ENCODE results near the gene HCST.

GRCh38 chr19:35904311-35905068 lies 2.2 kb downstream of the HCST start:
- TF ChIP-seq MAZ (IDR thresholded peaks at IDR 0.05; ENCODE audit: borderline replicate concordance, low read depth, low read length) (no peak), CTCF (conservative IDR thresholded peaks at IDR 0.05; ENCODE audit: low read depth, low read length) (no peak), MXI1 (IDR thresholded peaks at IDR 0.05; ENCODE audit: borderline replicate concordance, low read depth, low read length) (no peak), USF2 (IDR thresholded peaks at IDR 0.05; ENCODE audit: low read depth, low read length) (no peak), POLR2A (IDR thresholded peaks at IDR 0.05; ENCODE audit: low read depth, low read length) (no peak), CHD1 (IDR thresholded peaks at IDR 0.05; ENCODE audit: low read depth, low read length) (no peak), BHLHE40 (IDR thresholded peaks at IDR 0.05; ENCODE audit: low read depth, low read length) (no peak)

Measured in IMR-90 (cell line).